22Rv1 (cell line): ENCODE results near the gene PPP1R3E.

Experiments used
- H3K27ac ChIP-seq: fragments of 450-650 bp; 2 replicates; pipeline ENCODE4 v1.5.1; 2017
- CTCF ChIP-seq: fragments of 450-650 bp; IDR thresholded peaks from 2 replicates; pipeline ENCODE4 v1.5.1; 2017; ENCODE audit warnings: mild to moderate bottlenecking
- ZFX ChIP-seq: fragments of 450-650 bp; IDR thresholded peaks from 2 replicates; pipeline ENCODE4 v1.6.1; 2017; ENCODE audit warnings: antibody characterized with exemption, borderline replicate concordance

PPP1R3E gene

GRCh38 chr14:23345987-23346692, 43.5 kb upstream of the PPP1R3E start:
- TF ChIP-seq ZFX (no peak), CTCF (no peak)
- no peak overlapping the region for H3K27ac ChIP-seq

GRCh38 chr14:23344481-23344880, 41.8 kb upstream of the PPP1R3E start:
- TF ChIP-seq CTCF: no peak
- TF ChIP-seq ZFX: no peak

DNA sequence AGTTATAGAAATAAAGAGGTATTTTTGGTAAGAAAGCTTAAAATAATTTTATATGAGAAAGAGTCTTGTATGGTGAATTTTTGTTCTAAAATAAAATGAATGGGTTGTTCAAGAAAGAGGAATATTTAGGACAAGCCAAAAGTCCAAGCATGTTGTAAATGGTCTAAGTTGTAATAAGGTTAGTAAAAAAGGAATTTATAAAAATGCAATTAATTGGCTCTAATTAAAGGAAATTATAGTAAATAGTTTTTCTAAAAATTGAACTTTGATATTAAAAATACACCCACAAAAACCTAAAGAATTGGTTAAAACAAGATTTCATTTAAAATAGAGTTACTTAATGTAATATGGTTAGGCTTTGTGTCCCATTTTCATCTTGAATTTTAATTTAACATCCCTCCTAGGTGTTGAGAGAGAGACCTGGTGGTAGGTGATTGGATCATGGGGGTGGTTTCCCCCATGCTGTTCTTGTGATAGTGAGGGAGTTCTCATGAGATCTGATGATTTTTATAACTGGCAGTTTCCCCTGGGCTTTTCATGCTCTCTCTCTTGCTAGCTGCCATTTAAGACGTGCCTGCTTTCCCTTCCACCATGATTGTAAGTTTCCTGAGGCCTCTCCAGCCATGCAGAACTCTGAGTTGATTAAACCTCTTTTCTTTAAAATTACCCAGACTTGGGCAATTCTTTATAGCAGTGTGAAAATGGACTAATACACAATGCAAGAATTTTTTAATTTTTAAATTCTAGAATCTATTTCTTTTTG, 37.0 kb upstream of the PPP1R3E start:
- no peak for TF ChIP-seq ZFX
- TF ChIP-seq CTCF: no peak
- no peak overlapping the region for H3K27ac ChIP-seq

More at GRCh38 chr14:23344481-23344880, 41.8 kb upstream of the PPP1R3E start:
- no peak overlapping the region for H3K27ac ChIP-seq

DNA sequence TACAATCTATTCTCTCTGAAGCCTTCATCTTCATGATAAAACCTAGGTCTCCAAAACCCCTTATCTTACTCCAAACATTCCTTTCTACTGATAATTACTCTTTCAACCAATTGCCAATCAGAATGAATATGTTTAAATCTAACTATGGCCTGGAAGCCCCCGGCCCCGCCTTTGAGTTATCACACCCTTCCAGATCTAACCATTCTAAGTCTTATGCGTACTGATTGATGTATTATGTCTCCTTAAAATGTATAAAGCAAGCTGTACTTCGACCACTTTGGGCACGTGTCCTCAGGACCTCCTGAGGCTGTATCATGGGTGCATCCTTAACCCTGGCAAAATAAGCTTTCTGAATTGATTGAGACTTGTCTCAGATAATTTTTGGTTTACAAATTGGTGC, 33.0 kb upstream of the PPP1R3E start:
- no peak overlapping the region for H3K27ac ChIP-seq
- TF ChIP-seq ZFX (no peak), CTCF (no peak)

GRCh38 chr14:23327947-23328744, 25.5 kb upstream of the PPP1R3E start:
- no peak overlapping the region for H3K27ac ChIP-seq
- TF ChIP-seq CTCF: peak; percentile 90
- TF ChIP-seq ZFX: no peak

GRCh38 chr14:23326491-23327332, 24.1 kb upstream of the PPP1R3E start:
- peak overlapping the region; percentile 13; the same call in 1 of the 2 replicates for H3K27ac ChIP-seq
- no peak for TF ChIP-seq CTCF
- TF ChIP-seq ZFX: no peak

DNA sequence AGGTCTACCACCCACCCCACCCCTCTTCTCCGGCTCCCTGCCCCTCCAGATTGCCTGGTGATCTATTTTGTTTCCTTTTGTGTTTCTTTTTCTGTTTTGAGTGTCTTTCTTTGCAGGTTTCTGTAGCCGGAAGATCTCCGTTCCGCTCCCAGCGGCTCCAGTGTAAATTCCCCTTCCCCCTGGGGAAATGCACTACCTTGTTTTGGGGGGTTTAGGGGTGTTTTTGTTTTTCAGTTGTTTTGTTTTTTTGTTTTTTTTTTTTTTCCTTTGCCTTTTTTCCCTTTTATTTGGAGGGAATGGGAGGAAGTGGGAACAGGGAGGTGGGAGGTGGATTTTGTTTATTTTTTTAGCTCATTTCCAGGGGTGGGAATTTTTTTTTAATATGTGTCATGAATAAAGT, 23.1 kb upstream of the PPP1R3E start:
- H3K27ac ChIP-seq: peak overlapping the region; percentile 13; the same call in 1 of the 2 replicates
